HepG2 (cell line): ENCODE results near the gene GPR22. TPM values are rescaled to one million over a fixed set of nuclear protein-coding genes. Genes with fewer than 3 reads are reported as not detected.

ENCODE experiments used
- ATAC-seq: fragments of 200-7000 bp; cut with Tn5 transposase; 3 replicates; pipeline ENCODE4 v1.9.1; 2020; ENCODE audit warnings: mild to moderate bottlenecking, moderate library complexity
- BruUV-seq: library from RNA; stranded (reverse); fragments of 400-500 nt; replicated peaks from 2 replicates; lab custom pipeline; 2021; lab: Mats Ljungman, UMichigan
- CTCF ChIA-PET: fragments of 300-600 bp; formaldehyde crosslinking; extraction: SDS; loops from one replicate; lab custom pipeline; 2021; ENCODE audit warnings: low total read pairs, inconsistent platforms, low intra/inter-chr PET ratio; lab: Yijun Ruan, JAX
- POLR2A ChIA-PET: fragments of 350-600 bp; sonication (Branson Sonifier 250); formaldehyde crosslinking; loops from one replicate; lab custom pipeline; 2020; ENCODE audit warnings: antibody characterized with exemption, inconsistent platforms; lab: Yijun Ruan, JAX
- DNase-seq: peaks from one replicate; pipeline ENCODE4 v3.0.0-alpha.2; 2015; ENCODE audit warnings: low spot score
- FAIRE-seq: peaks from 3 replicates; lab custom pipeline; 2011; peaks lifted over from hg19 to GRCh38; lab: Jason Lieb, UNC
- H2AFZ ChIP-seq: one replicate; pipeline ENCODE4 v1.6.1; 2011; ENCODE audit warnings: low read length, inconsistent platforms
- H3K27ac ChIP-seq: fragments of 300-600 bp; 3 replicates; pipeline ENCODE4 v1.8.0; 2011; ENCODE audit warnings: mixed run types, mild to moderate bottlenecking, mixed read lengths, low read length, inconsistent platforms; ENCODE audit not compliant: insufficient read depth; ENCODE audit errors: extremely low read length
- H3K27me3 ChIP-seq, 2 experiments: fragments of 200-600 bp in 1 of 2; 2 replicates in 1 of 2; 3 replicates in 1 of 2; pipeline versions ENCODE4 v1.6.0 to v1.8.0; 2011; ENCODE audit warnings: low read length in 2 of 2, mild to moderate bottlenecking in 2 of 2, moderate library complexity in 2 of 2, inconsistent platforms in 1 of 2; ENCODE audit not compliant: insufficient read depth in 2 of 2, control insufficient read depth in 1 of 2
- H3K36me3 ChIP-seq, 2 experiments: fragments of 200-600 bp in 1 of 2; replicated peaks in 1 of 2; 2 replicates in 1 of 2; 3 replicates in 1 of 2; pipeline versions ENCODE4 v1.5.1 to v1.8.0; 2011; ENCODE audit warnings: low read length in 2 of 2, inconsistent platforms in 1 of 2; ENCODE audit not compliant: insufficient read depth in 2 of 2, control insufficient read depth in 1 of 2
- H3K4me1 ChIP-seq: 2 replicates; pipeline ENCODE4 v1.5.1; 2012; ENCODE audit warnings: low read length, inconsistent platforms; ENCODE audit not compliant: insufficient read depth
- H3K4me2 ChIP-seq: 2 replicates; pipeline ENCODE4 v1.6.0; 2011; ENCODE audit warnings: low read depth, low read length, inconsistent platforms
- H3K4me3 ChIP-seq, 3 experiments: fragments of 200-600 bp in 1 of 3; sonication (generic), shearing (Covaris generic) in 1 of 3; replicated peaks in 1 of 3; 2 replicates each; pipeline ENCODE4 v1.5.1; 2011 to 2016; ENCODE audit warnings: low read length in 3 of 3, inconsistent platforms in 2 of 3, low read depth in 2 of 3, mild to moderate bottlenecking in 2 of 3, control low read depth in 1 of 3, mixed read lengths in 1 of 3; ENCODE audit not compliant: insufficient read depth in 1 of 3
- H3K79me2 ChIP-seq: one replicate; pipeline ENCODE4 v1.6.1; 2011; ENCODE audit warnings: low read length, inconsistent platforms; ENCODE audit not compliant: insufficient read depth
- H3K9ac ChIP-seq: 2 replicates; pipeline ENCODE4 v1.6.0; 2011; ENCODE audit warnings: mild to moderate bottlenecking, low read depth, low read length, inconsistent platforms; ENCODE audit not compliant: insufficient read depth
- H3K9me3 ChIP-seq: 2 replicates; pipeline ENCODE4 v1.5.1; 2012; ENCODE audit warnings: mild to moderate bottlenecking, low read length
- H4K20me1 ChIP-seq: 2 replicates; pipeline ENCODE4 v1.6.0; 2011; ENCODE audit warnings: inconsistent platforms, mild to moderate bottlenecking, low read length, moderate library complexity; ENCODE audit not compliant: insufficient read depth
- HNF4A ChIP-seq: sonication (generic); formaldehyde crosslinking; IDR thresholded peaks from 2 replicates; pipeline ENCODE4 v1.4.0; 2020; ENCODE audit warnings: missing genetic modification reagents
- HNRNPH1 ChIP-seq: fragments of 200-400 bp; formaldehyde crosslinking; optimal IDR thresholded peaks from 2 replicates; pipeline ENCODE3; 2017; ENCODE audit warnings: mild to moderate bottlenecking, low read depth, low read length
- HNRNPUL1 ChIP-seq: fragments of 200-400 bp; formaldehyde crosslinking; IDR thresholded peaks from 2 replicates; pipeline ENCODE4 v1.6.1; 2017; ENCODE audit warnings: low read depth, mild to moderate bottlenecking, low read length, moderate library complexity
- HOXA7 ChIP-seq: sonication (generic); formaldehyde crosslinking; IDR thresholded peaks from 2 replicates; pipeline ENCODE4 v1.8.1; 2022; ENCODE audit warnings: mild to moderate bottlenecking, missing genetic modification reagents, moderate library complexity
- ISX ChIP-seq: sonication (generic); formaldehyde crosslinking; conservative IDR thresholded peaks from 2 replicates; pipeline ENCODE4 v1.5.0; 2020; ENCODE audit warnings: missing genetic modification reagents
- KLF13 ChIP-seq: sonication (generic); formaldehyde crosslinking; IDR thresholded peaks from 2 replicates; pipeline ENCODE4 v1.4.0; 2020; ENCODE audit warnings: mild to moderate bottlenecking, missing genetic modification reagents
- KLF15 ChIP-seq: sonication (generic); formaldehyde crosslinking; IDR thresholded peaks from 2 replicates; pipeline ENCODE4 v1.8.1; 2023; ENCODE audit warnings: borderline replicate concordance, mild to moderate bottlenecking, inconsistent platforms, missing genetic modification reagents, mixed read lengths
- MYNN ChIP-seq: sonication (generic); formaldehyde crosslinking; IDR thresholded peaks from 2 replicates; pipeline ENCODE4 v1.4.0; 2020; ENCODE audit warnings: mild to moderate bottlenecking, low read depth, missing genetic modification reagents
- ZNF232 ChIP-seq: sonication (generic); formaldehyde crosslinking; IDR thresholded peaks from 2 replicates; pipeline ENCODE4 v1.4.0; 2020; ENCODE audit warnings: missing genetic modification reagents, borderline replicate concordance
- ZNF383 ChIP-seq: sonication (generic); formaldehyde crosslinking; IDR thresholded peaks from 2 replicates; pipeline ENCODE4 v1.4.0; 2020; ENCODE audit warnings: missing genetic modification reagents, mild to moderate bottlenecking, borderline replicate concordance
- ZNF619 ChIP-seq: sonication (generic); formaldehyde crosslinking; IDR thresholded peaks from 2 replicates; pipeline ENCODE4 v1.4.0; 2020; ENCODE audit warnings: mild to moderate bottlenecking, missing genetic modification reagents
- ZNF772 ChIP-seq: sonication (generic); formaldehyde crosslinking; IDR thresholded peaks from 2 replicates; pipeline ENCODE4 v1.5.0; 2020; ENCODE audit warnings: mild to moderate bottlenecking, missing genetic modification reagents
- ZSCAN22 ChIP-seq: sonication (generic); formaldehyde crosslinking; IDR thresholded peaks from 2 replicates; pipeline ENCODE4 v1.4.0; 2020; ENCODE audit warnings: mild to moderate bottlenecking, missing genetic modification reagents
- WGBS: methylation state at CpG from one replicate; pipeline ENCODE4 v1.1.6; 2017; ENCODE audit warnings: low lambda C conversion rate; 5-methylcytosine and 5-hydroxymethylcytosine counted together
- in situ Hi-C: cut with HindIII; loops from 2 replicates; pipeline ENCODE4 v1.10.0; 2017; ENCODE audit warnings: low pct_unique_long_range_greater_than_20kb; ENCODE audit not compliant: extremely low pct_ligation_motif_present
- intact Hi-C: fragments of 100-400 bp; cut with micrococcal nuclease; formaldehyde crosslinking; loops from one replicate; pipeline ENCODE4 v1.10.0; 2022; ENCODE audit not compliant: unreplicated experiment
- polyA plus RNA-seq, 8 experiments: library from polyadenylated mRNA; depleted of rRNA in 3 of 8; stranded (reverse) in 7 of 8; unstranded in 1 of 8; fragments of >200 nt; fragmentation: Illumina TruSeq in 4 of 8; extraction: Trizol in 4 of 8; gene quantifications; 2 replicates each; pipeline versions ENCODE4 v1.2.1 to v1.2.3, GENCODE V29; 2011 to 2016; ENCODE audit warnings: low read depth in 4 of 8, missing spikeins in 1 of 8, mixed read lengths in 1 of 8; ENCODE audit not compliant: insufficient read depth in 1 of 8
- total RNA-seq, 5 experiments: library from RNA; depleted of rRNA; stranded (reverse); fragments of >200 nt; fragmentation: Illumina TruSeq; extraction: Trizol; gene quantifications; 2 replicates each; pipeline ENCODE4 v1.2.3, GENCODE V29; 2016; ENCODE audit warnings: low read depth in 1 of 5
- TF ChIP-seq, protein P1 (sequence below): sonication (generic); formaldehyde crosslinking; IDR thresholded peaks from 2 replicates; pipeline ENCODE4 v1.5.1; 2020; ENCODE audit warnings: missing genetic modification reagents, mild to moderate bottlenecking, borderline replicate concordance
- TF ChIP-seq, protein P2 (sequence below): sonication (generic); formaldehyde crosslinking; conservative IDR thresholded peaks from 2 replicates; pipeline ENCODE4 v1.8.0; 2022; ENCODE audit warnings: missing genetic modification reagents

Gene GPR22
- total and polyA plus RNA-seq, 2 of the 13 experiments (the other 11 are each of a cell fraction or from before 2014, with no cell fraction given) = not detected

DNA sequence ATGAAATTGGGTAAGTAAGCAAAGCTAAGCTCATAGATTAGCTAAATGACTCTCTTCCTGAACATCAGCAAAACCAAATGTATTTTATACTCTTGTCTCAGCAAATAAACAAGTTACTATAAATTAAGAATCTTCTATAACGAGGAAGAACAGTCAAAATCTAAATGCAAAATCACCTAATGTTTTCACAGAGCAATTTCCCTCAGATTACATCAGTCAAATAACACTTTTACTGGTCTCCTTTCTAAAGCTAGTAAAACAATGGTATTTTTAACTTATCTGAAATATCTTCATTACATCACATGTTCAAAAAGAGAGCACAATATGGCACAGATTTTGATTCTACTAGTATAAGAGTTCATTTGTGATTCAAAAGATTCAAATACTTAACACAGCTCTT lies 16.5 kb upstream of the GPR22 start:
- no peak overlapping the region for H3K4me2 ChIP-seq
- no peaks in the 10 kb centered on the region for H3K9me3 ChIP-seq
- H2AFZ ChIP-seq = no peak overlapping the region
- no peak overlapping the region for H3K9ac ChIP-seq
- ChIA-PET POLR2A (no interaction called here), CTCF (no interaction called here)
- no peaks in the 10 kb centered on the region for H4K20me1 ChIP-seq
- ATAC-seq (no peak), DNase-seq (no peak), FAIRE-seq (no peak)
- H3K4me3 ChIP-seq = no peak overlapping the region
- 0 out of 5 replicates have a peak, but pooled peaks cover 0 to 11% of the 10 kb centered on the region in 2 experiments for H3K36me3 ChIP-seq
- H3K27me3 ChIP-seq = no peaks in the 10 kb centered on the region
- H3K4me1 ChIP-seq = no peaks in the 10 kb centered on the region
- TF ChIP-seq, protein P1, sequence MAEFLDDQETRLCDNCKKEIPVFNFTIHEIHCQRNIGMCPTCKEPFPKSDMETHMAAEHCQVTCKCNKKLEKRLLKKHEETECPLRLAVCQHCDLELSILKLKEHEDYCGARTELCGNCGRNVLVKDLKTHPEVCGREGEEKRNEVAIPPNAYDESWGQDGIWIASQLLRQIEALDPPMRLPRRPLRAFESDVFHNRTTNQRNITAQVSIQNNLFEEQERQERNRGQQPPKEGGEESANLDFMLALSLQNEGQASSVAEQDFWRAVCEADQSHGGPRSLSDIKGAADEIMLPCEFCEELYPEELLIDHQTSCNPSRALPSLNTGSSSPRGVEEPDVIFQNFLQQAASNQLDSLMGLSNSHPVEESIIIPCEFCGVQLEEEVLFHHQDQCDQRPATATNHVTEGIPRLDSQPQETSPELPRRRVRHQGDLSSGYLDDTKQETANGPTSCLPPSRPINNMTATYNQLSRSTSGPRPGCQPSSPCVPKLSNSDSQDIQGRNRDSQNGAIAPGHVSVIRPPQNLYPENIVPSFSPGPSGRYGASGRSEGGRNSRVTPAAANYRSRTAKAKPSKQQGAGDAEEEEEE (CRISPR knock-in tag) = no peak
- TF ChIP-seq ZNF383 (CRISPR knock-in tag) (no peak), HNF4A (no peak), HNRNPUL1 (no peak), ISX (CRISPR knock-in tag) (no peak)
- in situ Hi-C loops (loop anchor here (25.0 kb wide), 1 partner anchor 409 kb away; no protein-coding TSS in a partner anchor), intact Hi-C loops (no loop called here)
- WGBS = 100% methylated on average over 1 of the region's 1 CpG
- BruUV-seq = no TSS peak
- no peak overlapping the region for H3K27ac ChIP-seq
- no peaks in the 10 kb centered on the region for H3K79me2 ChIP-seq

DNA sequence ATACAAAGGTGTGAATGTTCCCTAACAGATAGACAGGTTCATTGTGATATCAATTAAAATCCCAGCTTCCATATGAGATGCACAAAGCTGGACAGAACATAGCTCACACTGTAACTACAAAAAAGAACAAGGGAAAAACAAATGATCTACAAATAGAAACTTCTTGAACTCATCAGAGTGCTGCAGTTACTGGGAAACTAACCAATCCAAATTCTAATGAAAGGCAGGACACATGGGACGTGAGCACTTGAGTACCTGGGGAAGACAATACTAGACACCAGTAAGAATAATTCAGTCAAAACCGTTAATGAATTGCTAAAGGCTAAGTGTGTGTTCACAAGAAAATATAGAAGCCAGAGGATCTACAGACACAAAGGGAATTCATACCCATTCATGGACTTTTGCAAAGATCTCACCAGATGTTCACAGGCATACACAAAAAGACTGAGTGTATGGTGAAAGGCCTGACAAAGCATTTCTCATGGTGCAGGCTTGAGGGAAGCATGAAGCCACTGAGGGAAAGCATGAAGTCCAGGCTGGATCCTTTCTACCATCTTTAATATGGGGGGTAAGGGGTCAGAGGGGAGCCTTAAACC lies 7.8 kb upstream of the GPR22 start:
- Histone ChIP-seq H3K79me2 (no peaks in the 10 kb centered on the region), H3K9ac (no peak overlapping the region), H3K36me3 (0 out of 5 replicates have a peak, but pooled peaks cover 0 to 8% of the 10 kb centered on the region in 2 experiments), H3K4me2 (no peak overlapping the region), H3K27ac (no peak overlapping the region), H4K20me1 (no peaks in the 10 kb centered on the region), H2AFZ (no peak overlapping the region), H3K4me3 (no peak overlapping the region), H3K4me1 (no peaks in the 10 kb centered on the region), H3K9me3 (no peaks in the 10 kb centered on the region), H3K27me3 (no peaks in the 10 kb centered on the region)
- WGBS = 86% methylated on average over 2 of the region's 2 CpGs
- ChIA-PET CTCF (interaction anchor here (2.3 to 2.8 kb wide), 2 partner anchors 263 to 417 kb away, joined by 10 to 16 read pairs; no protein-coding TSS in a partner anchor), POLR2A (no interaction called here)
- DNase-seq (no peak), ATAC-seq (no peak), FAIRE-seq (no peak)
- BruUV-seq = no TSS peak
- in situ Hi-C loops = loop anchor here (25.0 kb wide), 1 partner anchor 400 kb away; no protein-coding TSS in a partner anchor
- intact Hi-C loops = loop anchor here (10.0 kb wide), 1 partner anchor 683 kb away; no protein-coding TSS in a partner anchor
- no peak for TF ChIP-seq ZNF619 (CRISPR knock-in tag)
- no peak for TF ChIP-seq HNF4A
- no peak for TF ChIP-seq HNRNPH1
- no peak for TF ChIP-seq ZNF232 (CRISPR knock-in tag)
- TF ChIP-seq, protein P2, sequence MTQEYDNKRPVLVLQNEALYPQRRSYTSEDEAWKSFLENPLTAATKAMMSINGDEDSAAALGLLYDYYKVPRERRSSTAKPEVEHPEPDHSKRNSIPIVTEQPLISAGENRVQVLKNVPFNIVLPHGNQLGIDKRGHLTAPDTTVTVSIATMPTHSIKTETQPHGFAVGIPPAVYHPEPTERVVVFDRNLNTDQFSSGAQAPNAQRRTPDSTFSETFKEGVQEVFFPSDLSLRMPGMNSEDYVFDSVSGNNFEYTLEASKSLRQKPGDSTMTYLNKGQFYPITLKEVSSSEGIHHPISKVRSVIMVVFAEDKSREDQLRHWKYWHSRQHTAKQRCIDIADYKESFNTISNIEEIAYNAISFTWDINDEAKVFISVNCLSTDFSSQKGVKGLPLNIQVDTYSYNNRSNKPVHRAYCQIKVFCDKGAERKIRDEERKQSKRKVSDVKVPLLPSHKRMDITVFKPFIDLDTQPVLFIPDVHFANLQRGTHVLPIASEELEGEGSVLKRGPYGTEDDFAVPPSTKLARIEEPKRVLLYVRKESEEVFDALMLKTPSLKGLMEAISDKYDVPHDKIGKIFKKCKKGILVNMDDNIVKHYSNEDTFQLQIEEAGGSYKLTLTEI (CRISPR knock-in tag) = no peak
- TF ChIP-seq HOXA7 = no peak
- no peak for TF ChIP-seq KLF15 (CRISPR knock-in tag)
- TF ChIP-seq ZSCAN22 (CRISPR knock-in tag) = no peak
- TF ChIP-seq MYNN = no peak
- no peak for TF ChIP-seq KLF13
- no peak for TF ChIP-seq ZNF772 (CRISPR knock-in tag)
